ENCODE results near the gene FOXP2. TPM values are rescaled to one million over a fixed set of nuclear protein-coding genes. Genes with fewer than 3 reads are reported as not detected.

FOXP2 gene
- total RNA-seq, 2 experiments from 2014 or later, result not detected

DNA sequence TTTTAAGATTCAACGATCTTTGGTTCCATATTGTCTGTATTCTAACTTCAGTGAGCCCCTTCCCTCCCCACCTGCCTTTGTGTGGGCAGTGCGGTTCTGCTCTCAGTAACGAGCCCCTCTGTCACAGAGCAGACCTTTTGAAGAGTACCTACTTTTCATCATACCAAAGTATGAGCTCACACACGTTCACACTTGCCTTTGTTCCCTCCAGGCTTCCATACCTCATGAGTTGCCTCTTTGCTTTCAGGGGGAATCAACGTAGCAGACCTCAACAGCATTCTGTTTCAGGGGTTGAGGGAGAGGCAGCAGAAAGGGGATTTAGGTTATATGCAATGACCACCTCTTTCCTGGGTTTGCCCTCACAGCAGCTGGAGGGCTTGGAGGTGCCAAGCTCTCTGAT, 295.9 kb downstream of the FOXP2 start:
- intact Hi-C loops (cut with DNase I, micrococcal nuclease), result no loop called here
- no peak overlapping the region for H3K27ac Mint-ChIP-seq
- no peak overlapping the region for H3K4me3 Mint-ChIP-seq
- ChIA-PET CTCF (interaction anchor here (0.7 kb wide), 1 partner anchor 10 kb away, joined by 3 read pairs; no protein-coding TSS in a partner anchor), POLR2A (interaction anchor here (0.6 kb wide), 1 partner anchor 14 kb away, joined by 3 read pairs; no protein-coding TSS in a partner anchor)
- H3K4me1 Mint-ChIP-seq (ENCODE audit: low read depth), result no peaks in the 10 kb centered on the region
- H3K9me3 Mint-ChIP-seq, result no peaks in the 10 kb centered on the region
- no peaks in the 10 kb centered on the region for H3K4me1 ChIP-seq (ENCODE audit: insufficient read depth, low read length)
- H3K27me3 ChIP-seq (ENCODE audit: control insufficient read depth in 1 of 2, insufficient read depth in 2 of 2, low read length in 2 of 2), result no peaks in the 10 kb centered on the region
- no peak for DNase-seq
- no peaks in the 10 kb centered on the region for H3K36me3 ChIP-seq (ENCODE audit: insufficient read depth, low read length)
- peaks cover 5% of the 10 kb centered on the region for H3K27me3 Mint-ChIP-seq
- no peak overlapping the region for H3K27ac ChIP-seq (ENCODE audit: low read depth in 1 of 2, low read length in 2 of 2)
- TF ChIP-seq CTCF (IDR thresholded peaks at IDR 0.05), result no peak
- H3K4me3 ChIP-seq (ENCODE audit: low read length), result no peak overlapping the region
- ATAC-seq (ENCODE audit: poor library complexity), result no peak
- no peaks in the 10 kb centered on the region for H3K36me3 Mint-ChIP-seq (ENCODE audit: low read depth)
- H3K9me3 ChIP-seq (ENCODE audit: control insufficient read depth in 1 of 2, insufficient read depth in 1 of 2, low read length in 2 of 2), result no peaks in the 10 kb centered on the region

GRCh38 chr7:114711241-114711640, 296.6 kb downstream of the FOXP2 start:
- no peaks in the 10 kb centered on the region for H3K36me3 Mint-ChIP-seq (ENCODE audit: low read depth)
- no peak overlapping the region for H3K27ac Mint-ChIP-seq
- POLR2A ChIA-PET, result interaction anchor here (1.1 kb wide), 1 partner anchor 57 kb away, joined by 3 read pairs; no protein-coding TSS in a partner anchor
- TF ChIP-seq CTCF (IDR thresholded peaks at IDR 0.05), result no peak
- H3K27me3 Mint-ChIP-seq, result peaks cover 5% of the 10 kb centered on the region
- no peak overlapping the region for H3K4me3 Mint-ChIP-seq
- H3K9me3 Mint-ChIP-seq, result no peaks in the 10 kb centered on the region
- ATAC-seq (ENCODE audit: poor library complexity), result no peak
- Histone ChIP-seq H3K4me1 (ENCODE audit: insufficient read depth, low read length) (no peaks in the 10 kb centered on the region), H3K27ac (ENCODE audit: low read depth in 1 of 2, low read length in 2 of 2) (no peak overlapping the region), H3K36me3 (ENCODE audit: insufficient read depth, low read length) (no peaks in the 10 kb centered on the region), H3K27me3 (ENCODE audit: control insufficient read depth in 1 of 2, insufficient read depth in 2 of 2, low read length in 2 of 2) (no peaks in the 10 kb centered on the region), H3K9me3 (ENCODE audit: control insufficient read depth in 1 of 2, insufficient read depth in 1 of 2, low read length in 2 of 2) (no peaks in the 10 kb centered on the region), H3K4me3 (ENCODE audit: low read length) (no peak overlapping the region)
- intact Hi-C loops (cut with DNase I, micrococcal nuclease), result no loop called here
- DNase-seq, result no peak
- CTCF ChIA-PET, result no interaction called here
- H3K4me1 Mint-ChIP-seq (ENCODE audit: low read depth), result no peaks in the 10 kb centered on the region

- H3K9me3 Mint-ChIP-seq, result no peaks in the 10 kb centered on the region
- peaks cover 5% of the 10 kb centered on the region for H3K27me3 Mint-ChIP-seq
- H3K27ac ChIP-seq (ENCODE audit: low read depth in 1 of 2, low read length in 2 of 2), result no peak overlapping the region
- no peaks in the 10 kb centered on the region for H3K4me1 Mint-ChIP-seq (ENCODE audit: low read depth)
- H3K4me1 ChIP-seq (ENCODE audit: insufficient read depth, low read length), result no peaks in the 10 kb centered on the region
- no peak overlapping the region for H3K27ac Mint-ChIP-seq
- POLR2A ChIA-PET, result no interaction called here
- DNase-seq (no peak), ATAC-seq (ENCODE audit: poor library complexity) (no peak)
- H3K36me3 Mint-ChIP-seq (ENCODE audit: low read depth), result no peaks in the 10 kb centered on the region
- H3K27me3 ChIP-seq (ENCODE audit: control insufficient read depth in 1 of 2, insufficient read depth in 2 of 2, low read length in 2 of 2), result no peaks in the 10 kb centered on the region
- no peaks in the 10 kb centered on the region for H3K36me3 ChIP-seq (ENCODE audit: insufficient read depth, low read length)
- intact Hi-C loops (cut with DNase I, micrococcal nuclease), result no loop called here
- H3K4me3 ChIP-seq (ENCODE audit: low read length), result no peak overlapping the region
- CTCF ChIA-PET, result no interaction called here
- H3K4me3 Mint-ChIP-seq, result no peak overlapping the region
- TF ChIP-seq CTCF (IDR thresholded peaks at IDR 0.05), result no peak
- H3K9me3 ChIP-seq (ENCODE audit: control insufficient read depth in 1 of 2, insufficient read depth in 1 of 2, low read length in 2 of 2), result no peaks in the 10 kb centered on the region
Measured at GRCh38 chr7:114715907-114716306, 301.3 kb downstream of the FOXP2 start.

All from CD4-positive, alpha-beta T cell (primary cell).